ENCODE results near the gene NUB1. TPM values are rescaled to one million over a fixed set of nuclear protein-coding genes. Genes with fewer than 3 reads are reported as not detected.

Gene NUB1
- total and polyA plus RNA-seq, 11 donors = 22.6 to 56.3 (median 39.4) TPM

DNA sequence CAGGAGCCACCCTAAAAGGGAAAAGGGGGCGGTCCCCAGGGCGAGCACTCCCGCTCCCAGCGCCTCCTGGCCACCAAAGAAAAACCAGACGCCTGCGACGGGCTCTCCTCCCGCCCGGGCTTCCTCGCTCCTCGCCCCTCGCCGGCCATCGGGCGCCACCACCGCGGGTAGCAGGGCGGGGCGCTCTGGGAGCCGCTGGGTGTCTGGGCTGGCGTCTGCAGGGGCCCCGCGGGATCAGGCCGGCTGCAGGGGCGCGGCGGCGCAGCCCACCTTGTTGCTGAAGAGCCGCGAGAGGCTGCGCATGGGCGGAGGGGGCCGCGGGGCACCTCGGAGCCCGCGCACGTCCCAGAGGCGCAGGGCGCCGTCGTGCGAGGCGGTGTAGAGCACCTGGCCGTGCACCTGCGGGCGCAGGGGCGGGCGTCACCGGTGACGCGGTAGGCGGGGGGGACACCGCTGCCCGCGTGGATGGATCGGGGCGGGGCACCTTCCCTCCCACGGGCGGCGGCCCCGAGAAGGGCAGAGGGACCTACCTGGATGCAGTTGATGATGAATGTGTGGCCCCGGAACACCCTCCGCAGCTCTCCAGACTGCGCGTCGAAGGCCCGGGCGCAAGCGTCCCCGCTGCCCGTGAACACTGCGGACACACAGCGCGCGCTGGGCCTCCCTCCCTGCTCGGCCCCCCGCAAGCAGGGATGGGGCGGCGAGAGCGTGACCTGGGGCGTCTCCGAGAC is 39.9 kb downstream of the NUB1 start:
- H3K4me3 ChIP-seq = peak overlapping the region; percentile 13 to 47 (median 40)
- no peaks in the 10 kb centered on the region for H3K9me3 ChIP-seq
- no peak overlapping the region for H3K27ac ChIP-seq
- DNase-seq (peak in 2 of 5 donors; percentile 18 to 69), ATAC-seq (peak in 1 of 4 donors; percentile 28)
- peaks cover 6 to 41% (median 19%) of the 10 kb centered on the region in 9 donors for H3K27me3 ChIP-seq
- WGBS, 4 donors = 3 to 12% (median 4%) methylated on average over 52 to 83 of the region's 83 CpGs
- TF ChIP-seq, protein P1, sequence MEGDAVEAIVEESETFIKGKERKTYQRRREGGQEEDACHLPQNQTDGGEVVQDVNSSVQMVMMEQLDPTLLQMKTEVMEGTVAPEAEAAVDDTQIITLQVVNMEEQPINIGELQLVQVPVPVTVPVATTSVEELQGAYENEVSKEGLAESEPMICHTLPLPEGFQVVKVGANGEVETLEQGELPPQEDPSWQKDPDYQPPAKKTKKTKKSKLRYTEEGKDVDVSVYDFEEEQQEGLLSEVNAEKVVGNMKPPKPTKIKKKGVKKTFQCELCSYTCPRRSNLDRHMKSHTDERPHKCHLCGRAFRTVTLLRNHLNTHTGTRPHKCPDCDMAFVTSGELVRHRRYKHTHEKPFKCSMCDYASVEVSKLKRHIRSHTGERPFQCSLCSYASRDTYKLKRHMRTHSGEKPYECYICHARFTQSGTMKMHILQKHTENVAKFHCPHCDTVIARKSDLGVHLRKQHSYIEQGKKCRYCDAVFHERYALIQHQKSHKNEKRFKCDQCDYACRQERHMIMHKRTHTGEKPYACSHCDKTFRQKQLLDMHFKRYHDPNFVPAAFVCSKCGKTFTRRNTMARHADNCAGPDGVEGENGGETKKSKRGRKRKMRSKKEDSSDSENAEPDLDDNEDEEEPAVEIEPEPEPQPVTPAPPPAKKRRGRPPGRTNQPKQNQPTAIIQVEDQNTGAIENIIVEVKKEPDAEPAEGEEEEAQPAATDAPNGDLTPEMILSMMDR (IDR thresholded peaks at IDR 0.05) = no peak
- no peak for TF ChIP-seq POLR2A (IDR thresholded peaks at IDR 0.05)
- H3K4me1 ChIP-seq = peaks cover 0 to 21% (median 13%) of the 10 kb centered on the region in 12 donors
- intact Hi-C loops (cut with DNase I) = loop anchor here in 3 of 10 donors (5.0 to 10.0 kb wide), 2 partner anchors 36 to 53 kb away; no protein-coding TSS in a partner anchor
- H3K36me3 ChIP-seq = peaks cover 0 to 25% (median 22%) of the 10 kb centered on the region in 9 donors

DNA sequence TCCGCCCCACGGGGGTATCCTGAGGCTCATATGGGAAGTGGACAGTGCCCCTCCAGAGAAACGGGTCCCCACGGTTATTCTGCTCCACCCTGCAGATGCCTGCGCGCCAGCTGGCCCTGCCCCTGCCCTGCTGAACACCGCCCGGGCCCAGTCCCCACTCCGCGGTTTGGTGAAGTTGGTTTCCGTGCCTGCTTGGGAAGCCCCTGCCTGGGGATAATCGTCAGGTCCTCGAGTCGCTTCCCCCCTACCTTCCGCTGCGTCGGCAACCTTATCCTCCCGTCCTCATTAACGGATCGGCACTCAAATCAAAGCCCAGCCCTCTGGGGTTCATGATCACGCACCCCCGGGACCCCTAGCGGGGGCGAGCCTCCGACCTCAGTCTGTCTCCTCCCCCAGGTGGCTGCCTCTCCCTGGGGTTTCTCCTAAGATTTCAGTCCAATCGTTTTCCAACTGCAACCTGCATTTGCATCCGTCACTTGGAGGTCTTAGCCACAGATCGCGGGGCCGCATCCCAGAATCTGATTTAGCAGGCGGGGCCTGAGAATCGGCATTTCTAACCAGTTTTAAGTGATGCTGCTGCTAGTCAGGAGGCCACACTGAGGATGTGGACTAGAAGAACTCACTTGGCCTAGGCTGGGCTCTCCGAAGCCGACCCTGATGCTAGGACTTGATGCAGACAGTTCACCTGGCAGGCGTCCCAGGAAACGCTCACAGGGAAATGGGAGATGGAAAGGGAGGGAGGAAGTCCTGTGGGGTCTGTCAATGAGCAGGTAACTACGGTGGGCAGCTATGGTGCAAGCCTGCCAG is 40.7 kb downstream of the NUB1 start:
- Histone ChIP-seq H3K27me3 (peaks cover 6 to 41% (median 19%) of the 10 kb centered on the region in 9 donors), H3K4me1 (peaks cover 0 to 21% (median 13%) of the 10 kb centered on the region in 12 donors), H3K27ac (no peak overlapping the region), H3K9me3 (no peaks in the 10 kb centered on the region), H3K36me3 (peaks cover 0 to 17% (median 15%) of the 10 kb centered on the region in 9 donors), H3K4me3 (peak overlapping the region; percentile 13 to 47 (median 40))
- ATAC-seq (peak in 1 of 4 donors; percentile 8), DNase-seq (peak in 1 of 5 donors; percentile 58)
- 18 to 29% (median 22%) methylated on average over 26 to 37 of the region's 37 CpGs for WGBS, 4 donors
- intact Hi-C loops (cut with DNase I) = loop anchor here in 3 of 10 donors (5.0 to 10.0 kb wide), 2 partner anchors 35 to 53 kb away; no protein-coding TSS in a partner anchor
- TF ChIP-seq, protein P1 (IDR thresholded peaks at IDR 0.05) = no peak
- TF ChIP-seq POLR2A (IDR thresholded peaks at IDR 0.05) = no peak

DNA sequence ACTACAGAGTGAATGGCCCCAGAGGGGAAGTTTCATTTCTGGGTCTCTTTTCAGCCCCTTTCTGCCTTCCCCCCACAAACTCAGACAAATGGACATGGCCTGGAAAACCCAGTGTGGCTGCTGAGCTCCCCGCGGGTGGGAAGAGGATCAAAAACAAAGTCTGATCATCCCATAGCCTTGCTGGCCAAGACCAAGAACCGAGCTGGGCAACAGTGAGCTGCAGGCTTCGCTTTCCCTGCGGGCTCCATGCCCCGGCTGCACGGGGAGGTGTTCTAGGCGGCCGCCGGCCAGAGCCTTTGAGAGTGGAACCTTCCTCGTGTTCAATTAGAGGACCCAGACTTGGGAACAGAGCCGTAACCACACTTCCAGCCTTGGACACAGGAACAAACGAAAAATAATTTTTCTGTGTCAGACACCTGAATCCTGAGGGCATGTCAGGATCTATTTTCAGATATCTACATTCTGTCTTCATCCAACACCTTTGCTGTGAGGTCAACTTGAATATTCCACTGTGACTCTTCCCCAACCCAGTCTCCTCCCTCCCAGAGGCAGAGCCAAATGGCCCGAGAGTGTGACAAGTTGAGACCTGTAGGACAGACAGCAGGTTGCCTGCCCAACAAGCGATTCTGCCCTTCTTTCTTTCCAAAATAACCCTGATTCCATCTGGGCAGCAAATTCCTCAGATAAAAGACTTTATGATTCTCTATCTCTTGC is 42.2 kb downstream of the NUB1 start:
- H3K27ac ChIP-seq = no peak overlapping the region
- peaks cover 6 to 41% (median 19%) of the 10 kb centered on the region in 9 donors for H3K27me3 ChIP-seq
- H3K36me3 ChIP-seq = peaks cover 0 to 2% (median 0%) of the 10 kb centered on the region in 9 donors
- H3K9me3 ChIP-seq = no peaks in the 10 kb centered on the region
- whole genome bisulfite sequencing, 4 donors = 77 to 80% (median 79%) methylated on average over 15 of the region's 15 CpGs
- peak in 2 of 5 donors; percentile 14 to 42 for DNase-seq
- ATAC-seq = no peak
- H3K4me1 ChIP-seq = peaks cover 0 to 21% (median 13%) of the 10 kb centered on the region in 12 donors
- intact Hi-C loops (cut with DNase I) = loop anchor here in 3 of 10 donors (5.0 to 10.0 kb wide), 2 partner anchors 34 to 51 kb away; no protein-coding TSS in a partner anchor
- H3K4me3 ChIP-seq = no peak overlapping the region
- TF ChIP-seq, protein P1 (IDR thresholded peaks at IDR 0.05) = no peak
- no peak for TF ChIP-seq POLR2A (IDR thresholded peaks at IDR 0.05)

Data from heart left ventricle (tissue), 16 donors.